Activated CD4-positive, alpha-beta T cell treated with anti-CD3 and anti-CD28 coated beads, Interleukin-2, amount 10 ng/mL, durations not matched to agents 24 days and 14 days (primary cell): ENCODE results near the gene CDH8. TPM values are rescaled to one million over a fixed set of nuclear protein-coding genes. Genes with fewer than 3 reads are reported as not detected.

ENCODE experiments used
- DNase-seq: peaks from one replicate; pipeline ENCODE4 v3.0.0; 2022
- H3K27ac Mint-ChIP-seq: one replicate; pipeline ENCODE4 v1.8.0; 2022; ENCODE audit warnings: mild to moderate bottlenecking, mixed read lengths
- H3K27me3 Mint-ChIP-seq: one replicate; pipeline ENCODE4 v1.8.0; 2022; ENCODE audit warnings: mixed read lengths
- H3K36me3 Mint-ChIP-seq: one replicate; pipeline ENCODE4 v1.8.0; 2022; ENCODE audit warnings: low read depth, mild to moderate bottlenecking, mixed read lengths
- H3K4me1 Mint-ChIP-seq: one replicate; pipeline ENCODE4 v1.8.0; 2021; ENCODE audit warnings: mixed read lengths
- H3K4me3 Mint-ChIP-seq: one replicate; pipeline ENCODE4 v1.8.0; 2022; ENCODE audit warnings: mild to moderate bottlenecking, moderate library complexity, mixed read lengths
- H3K9me3 Mint-ChIP-seq: one replicate; pipeline ENCODE4 v1.8.0; 2021; ENCODE audit warnings: mixed read lengths
- intact Hi-C: fragments of 100-400 bp; cut with micrococcal nuclease; formaldehyde crosslinking; loops from one replicate; pipeline ENCODE4 v1.15.1; 2023
- total RNA-seq: library from RNA; stranded (reverse); gene quantifications from 2 replicates; pipeline ENCODE4 v1.2.3, GENCODE V29; 2022

Gene CDH8
- total RNA-seq, 1 donor from 2014 or later: 0.70 TPM

DNA sequence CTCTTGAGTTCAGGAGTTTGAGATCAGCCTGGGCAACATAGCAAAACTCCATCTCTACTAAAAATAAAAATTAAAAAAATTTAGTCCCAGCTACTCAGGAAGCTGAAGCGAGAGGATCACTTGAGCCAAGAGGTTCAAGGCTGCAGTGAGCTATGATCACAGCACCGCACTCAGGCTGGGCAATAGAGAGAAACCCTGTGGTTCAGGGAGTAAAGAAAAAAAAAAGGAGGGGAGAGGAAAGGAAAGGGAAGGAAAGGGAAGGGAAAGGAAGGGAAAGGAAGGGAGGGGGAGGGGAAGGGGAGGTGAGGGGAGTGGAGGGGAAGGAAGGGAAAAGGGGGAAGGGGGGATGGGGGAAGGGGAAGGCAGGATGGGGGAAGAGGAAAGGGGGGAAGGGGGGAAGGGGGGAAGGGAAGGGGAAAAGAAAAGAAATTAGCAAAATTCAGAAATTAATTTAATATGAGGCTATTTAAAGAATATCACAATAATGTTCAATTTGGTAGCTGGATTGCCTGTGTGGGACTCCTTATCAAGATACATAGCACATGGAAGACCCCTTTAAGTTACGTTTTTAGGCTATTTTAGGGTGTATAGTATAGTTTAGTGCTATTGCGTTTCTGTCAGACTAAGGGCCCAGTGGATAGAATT lies 424.3 kb downstream of the CDH8 start:
- intact Hi-C loops: no loop called here
- no peak overlapping the region for H3K27ac Mint-ChIP-seq

GRCh38 chr16:61606581-61606980 lies 429.7 kb downstream of the CDH8 start:
- Mint-ChIP-seq H3K27me3 (no peaks in the 10 kb centered on the region), H3K36me3 (no peaks in the 10 kb centered on the region), H3K27ac (no peak overlapping the region), H3K4me1 (no peaks in the 10 kb centered on the region), H3K9me3 (peaks cover 3% of the 10 kb centered on the region), H3K4me3 (no peak overlapping the region)
- no peak for DNase-seq
- intact Hi-C loops: no loop called here

More for the DNA sequence above, 424.3 kb downstream of the CDH8 start:
- H3K4me1 Mint-ChIP-seq: no peaks in the 10 kb centered on the region
- no peak for DNase-seq
- H3K9me3 Mint-ChIP-seq: no peaks in the 10 kb centered on the region
- H3K4me3 Mint-ChIP-seq: no peak overlapping the region
- no peaks in the 10 kb centered on the region for H3K36me3 Mint-ChIP-seq
- no peaks in the 10 kb centered on the region for H3K27me3 Mint-ChIP-seq
